Muscle of back (tissue), 11 donors: Measurements from ENCODE around the gene TNP2. TPM values are rescaled to one million over a fixed set of nuclear protein-coding genes. Genes with fewer than 3 reads are reported as not detected.
"Not testable (repeated sequence)": the region's sequence is repeated elsewhere in the genome, so short reads cannot be mapped to it uniquely, and the experiment has no call there.

ENCODE experiments used
- DNase-seq, 3 donors: peaks; one replicate each; pipeline versions ENCODE4 v3.0.0 to v3.0.0-alpha.2; 2013
- polyA plus RNA-seq, 10 donors: library from polyadenylated mRNA; unstranded; fragments of 120-200 nt; gene quantifications; one replicate each; pipeline ENCODE4 v1.2.1, GENCODE V29; 2013; ENCODE audit not compliant: insufficient read length in 10 of 10

Gene TNP2
- polyA plus RNA-seq, 10 donors, result not detected

GRCh38 chr16:11301645-11302501 is 32.7 kb upstream of the TNP2 start:
- no peak for DNase-seq

GRCh38 chr16:11300560-11300892 is 31.4 kb upstream of the TNP2 start:
- no peak for DNase-seq

GRCh38 chr16:11299865-11300559 is 30.9 kb upstream of the TNP2 start:
- no peak for DNase-seq

GRCh38 chr16:11298950-11299547 is 29.9 kb upstream of the TNP2 start:
- DNase-seq, result not testable (repeated sequence)

GRCh38 chr16:11298143-11298900 is 29.2 kb upstream of the TNP2 start:
- DNase-seq, result no peak

GRCh38 chr16:11297492-11298142 is 28.5 kb upstream of the TNP2 start:
- peak; percentile 33 to 54 (median 42) for DNase-seq

- DNase-seq, result no peak
Measured at GRCh38 chr16:11296706-11297491, 27.8 kb upstream of the TNP2 start.

- DNase-seq, result no peak
Measured at GRCh38 chr16:11296351-11296705, 27.2 kb upstream of the TNP2 start.

GRCh38 chr16:11295672-11296071 is 26.5 kb upstream of the TNP2 start:
- no peak for DNase-seq

- no peak for DNase-seq
Measured at GRCh38 chr16:11292076-11292748, 23.1 kb upstream of the TNP2 start.

GRCh38 chr16:11291091-11291703 is 22.1 kb upstream of the TNP2 start:
- peak in 2 of 3 donors; percentile 21 to 45 for DNase-seq

- no peak for DNase-seq
Measured at GRCh38 chr16:11290102-11290893, 21.2 kb upstream of the TNP2 start.

- DNase-seq, result not testable (repeated sequence)
Measured at GRCh38 chr16:11289696-11290095, 20.6 kb upstream of the TNP2 start.

- DNase-seq, result no peak
Measured at GRCh38 chr16:11289202-11289601, 20.1 kb upstream of the TNP2 start.

- DNase-seq, result no peak
Measured at GRCh38 chr16:11285842-11286241, 16.7 kb upstream of the TNP2 start.

GRCh38 chr16:11283820-11284248 is 14.7 kb upstream of the TNP2 start:
- DNase-seq, result no peak

GRCh38 chr16:11280616-11281522 is 11.7 kb upstream of the TNP2 start, which contains the start of gene PRM1:
Gene PRM1 (minus strand): TSS chr16:11281330. CDS start chr16:11281238, 92 bp downstream.
- no peak for DNase-seq
